Stimulated activated CD4-positive, alpha-beta T cell treated with anti-CD3 and anti-CD28 coated beads, Interleukin-2, amount 100 ng/mL, for 48 hours (primary cell): Measurements from ENCODE around the gene MAP7D2.
A peak's percentile ranks its signal among the peaks of the same experiment; 100 is the strongest.

Experiments used
- DNase-seq, 2 donors: peaks; one replicate each; pipeline ENCODE4 v3.0.0-alpha.2; 2020

MAP7D2 gene

DNA sequence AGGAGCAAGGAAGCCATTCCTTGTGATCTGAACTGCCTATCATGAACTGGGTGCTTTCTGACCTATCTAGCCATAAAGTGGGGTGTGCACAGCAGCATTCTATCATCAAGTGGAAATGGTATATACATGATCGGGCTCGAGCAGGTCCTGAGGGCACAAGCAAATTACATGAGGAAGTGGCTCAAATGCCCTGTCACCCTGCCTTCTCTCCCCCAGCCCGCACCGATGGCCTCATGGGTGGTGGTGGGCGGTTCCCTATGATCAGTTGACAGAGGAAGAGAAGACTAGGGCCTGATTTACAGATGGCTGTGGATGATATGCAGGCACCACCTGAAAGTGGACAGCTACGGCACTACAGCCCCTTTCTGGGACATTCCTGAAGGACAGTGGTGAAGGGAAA, 79.5 kb downstream of the MAP7D2 start:
- no peak for DNase-seq

DNA sequence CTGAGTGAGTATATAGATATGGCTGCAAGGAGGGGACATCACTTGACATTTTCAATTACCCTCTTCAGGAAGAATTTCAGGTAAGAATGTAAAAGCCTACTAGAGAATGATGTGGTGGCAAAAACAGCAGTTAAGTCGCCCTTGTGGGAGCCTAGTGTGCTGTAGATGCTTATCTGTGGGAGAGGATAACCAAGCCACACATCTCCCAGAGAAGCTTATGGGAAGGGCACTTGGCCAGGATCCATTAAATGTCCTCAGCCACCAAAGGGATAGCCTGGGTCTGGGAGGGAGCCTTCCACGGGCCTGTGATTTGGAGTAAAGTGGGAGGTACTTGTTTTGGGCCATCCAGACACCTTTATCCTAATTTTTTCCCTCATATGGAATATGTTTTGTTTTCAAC, 84.5 kb downstream of the MAP7D2 start:
- DNase-seq = no peak

DNA sequence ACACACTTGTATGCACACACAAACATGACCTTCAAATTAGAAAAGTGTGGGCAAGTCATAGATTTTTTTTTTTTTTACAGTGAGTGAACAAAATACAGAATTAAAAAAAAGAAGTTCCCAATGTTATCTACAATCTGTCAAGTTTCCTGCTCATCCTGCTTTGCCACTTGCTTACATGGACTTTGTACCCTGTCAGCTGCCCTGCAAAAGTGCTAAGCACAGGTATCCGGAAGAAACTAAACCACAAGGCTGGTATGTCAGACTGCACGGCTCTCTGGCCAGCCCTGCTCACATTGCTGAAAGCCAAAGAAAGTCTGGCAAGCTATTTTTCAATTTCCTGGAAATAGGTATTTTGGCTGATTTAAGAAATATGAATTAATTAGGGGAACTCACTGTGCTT, 87.0 kb downstream of the MAP7D2 start:
- no peak for DNase-seq

DNA sequence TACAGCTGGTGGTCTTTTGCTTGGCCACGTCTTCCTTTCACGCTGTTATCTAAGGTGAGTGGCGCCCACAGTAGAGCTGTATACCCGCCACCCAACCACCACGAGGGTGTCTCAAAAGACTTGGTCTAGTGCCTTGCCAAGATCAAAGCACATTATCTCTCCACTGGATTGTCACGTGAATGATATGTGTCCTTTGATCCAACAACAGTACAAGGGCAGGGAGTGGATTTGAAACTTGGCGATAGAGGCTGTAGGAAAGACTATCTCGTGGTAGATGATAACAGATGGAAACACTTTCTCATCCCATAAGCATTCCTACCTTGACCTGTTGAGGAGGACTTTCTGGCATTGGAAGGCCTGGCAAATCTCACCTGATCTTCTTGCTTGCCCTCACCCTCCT, 88.1 kb downstream of the MAP7D2 start:
- no peak for DNase-seq

DNA sequence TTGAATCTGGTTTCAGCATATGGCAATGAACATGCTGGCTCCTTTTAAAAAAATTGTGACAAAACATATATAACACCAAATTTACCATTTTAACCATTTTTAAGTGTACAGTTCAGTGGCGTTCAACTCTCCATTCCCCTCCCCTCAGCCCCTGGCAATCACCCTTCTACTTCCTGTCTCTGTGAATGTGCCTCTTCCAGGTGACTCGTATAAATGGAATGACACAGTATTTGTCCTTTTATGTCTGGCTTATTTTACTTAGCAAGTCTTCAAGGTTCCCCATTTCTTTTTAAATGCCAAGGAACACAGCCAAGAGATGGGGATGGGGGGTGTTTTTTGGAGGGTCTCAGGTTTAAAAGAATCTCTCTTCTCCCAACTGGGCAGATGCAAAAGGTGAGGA, 90.4 kb downstream of the MAP7D2 start:
- DNase-seq = no peak

DNA sequence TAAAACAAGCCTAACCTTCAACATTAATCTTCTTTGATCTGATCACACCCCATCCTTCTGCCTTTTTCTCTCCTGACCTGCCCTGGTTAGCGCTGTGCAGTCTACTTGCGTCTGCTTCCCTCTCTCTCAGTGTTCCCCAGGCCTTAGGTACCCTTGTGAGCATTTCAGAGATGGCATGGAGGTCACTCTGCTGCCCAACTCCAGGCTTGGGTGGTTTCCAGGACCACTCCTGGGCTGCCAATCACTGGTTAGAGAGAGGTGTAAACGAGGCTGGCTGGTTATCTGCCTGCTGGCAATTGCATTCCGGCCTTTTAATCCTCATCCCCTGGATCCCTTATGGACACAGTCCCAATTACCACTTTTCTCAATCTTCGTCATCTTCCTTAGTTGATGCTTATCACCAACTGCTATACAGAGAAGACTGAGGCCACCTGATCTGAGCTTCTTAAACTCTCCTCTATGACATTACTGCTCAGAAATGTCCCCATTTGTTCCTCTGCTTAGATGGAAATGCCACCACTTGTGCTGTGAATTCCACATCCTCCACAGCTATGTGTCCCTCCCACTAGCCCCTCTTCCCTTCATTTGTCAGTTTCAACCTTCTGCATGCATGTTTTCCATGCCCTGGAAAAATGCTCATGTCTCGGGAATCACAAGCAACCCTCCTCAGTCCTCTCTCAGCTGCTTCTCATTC, 96.9 kb downstream of the MAP7D2 start:
- no peak for DNase-seq

DNA sequence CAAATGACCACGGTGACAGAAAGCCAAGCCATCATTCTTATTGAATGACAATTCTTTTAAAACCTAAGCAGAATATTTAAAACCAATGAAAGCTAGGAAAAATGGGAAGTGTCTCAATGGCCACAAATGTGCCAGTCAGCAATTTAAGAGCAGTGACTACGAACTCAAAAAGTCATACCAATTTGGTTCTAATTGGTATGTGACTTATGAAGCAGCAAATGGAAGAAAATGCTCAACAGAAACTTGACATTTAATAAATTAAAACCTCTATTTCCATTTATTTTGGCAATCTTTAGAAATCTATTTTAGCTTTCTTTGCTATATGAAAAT, 100.1 kb downstream of the MAP7D2 start:
- no peak for DNase-seq

DNA sequence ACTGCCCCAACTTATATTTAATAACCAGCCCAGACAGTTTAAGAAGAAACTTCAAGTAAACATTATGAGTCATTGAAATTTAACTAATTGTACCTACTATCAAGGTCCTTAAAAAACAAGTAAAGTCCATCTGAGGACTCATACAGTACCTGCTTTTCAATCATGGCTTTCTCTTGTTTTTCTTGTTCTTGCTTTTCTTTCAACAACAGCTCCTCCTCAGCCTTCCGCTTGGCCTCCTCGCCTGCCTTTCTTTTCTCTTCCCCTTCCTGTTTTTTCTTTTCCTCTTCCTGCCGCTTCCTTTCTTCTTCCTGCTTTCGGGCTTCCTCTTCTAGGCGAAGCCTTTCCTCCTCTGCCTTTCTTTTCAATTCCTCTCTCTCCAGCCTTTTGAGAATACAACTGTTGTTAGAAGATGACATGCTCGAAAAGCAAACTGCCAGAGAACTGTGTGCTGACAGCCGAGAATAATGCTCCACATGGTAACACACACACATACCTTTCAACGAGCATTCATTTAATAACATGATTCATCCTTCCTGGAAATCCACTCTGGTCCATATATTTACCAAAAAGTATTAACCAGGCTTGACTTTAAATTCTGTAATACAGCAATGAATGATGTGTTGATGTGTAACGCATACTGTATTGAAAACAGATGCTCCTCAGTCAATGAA, 100.6 kb downstream of the MAP7D2 start:
- DNase-seq = no peak

DNA sequence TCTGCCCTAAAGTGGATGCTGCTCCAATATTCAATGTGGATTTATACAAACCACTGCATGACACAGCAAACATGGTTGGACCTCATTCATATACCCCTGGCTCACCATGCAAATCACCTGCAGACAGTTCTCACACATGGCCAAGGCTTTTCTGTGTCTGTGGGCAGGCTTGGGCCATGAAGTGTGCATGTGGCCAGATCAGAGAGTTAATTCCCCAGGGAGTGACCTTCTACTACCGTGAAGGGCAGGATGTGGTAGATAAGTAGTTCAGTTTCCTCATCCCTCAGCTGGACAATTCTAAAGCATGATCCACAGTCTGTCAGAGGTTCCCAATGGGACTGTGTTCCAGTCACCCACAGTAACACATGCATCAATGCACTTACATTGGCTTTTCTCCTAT, 101.3 kb downstream of the MAP7D2 start:
- no peak for DNase-seq

DNA sequence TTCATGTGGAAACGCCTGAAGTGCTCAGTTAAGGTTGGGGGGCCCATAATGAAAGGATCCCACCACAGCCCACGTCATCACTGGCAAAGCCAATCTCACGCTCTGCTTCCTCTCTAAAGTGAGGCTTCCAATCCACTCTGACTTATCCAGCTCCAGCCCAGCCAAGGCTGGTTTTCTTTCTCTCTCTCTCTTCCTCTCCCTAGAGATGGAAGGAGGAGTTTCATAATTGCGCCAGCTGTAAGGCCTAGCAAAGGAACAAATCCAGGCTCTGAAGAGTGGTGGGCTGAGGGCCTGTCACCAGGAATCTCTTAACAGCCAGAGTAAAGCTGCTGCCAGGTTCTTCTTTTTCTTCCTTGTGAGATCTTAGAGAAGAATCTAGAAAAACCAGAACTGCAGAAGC, 105.1 kb downstream of the MAP7D2 start:
- no peak for DNase-seq

DNA sequence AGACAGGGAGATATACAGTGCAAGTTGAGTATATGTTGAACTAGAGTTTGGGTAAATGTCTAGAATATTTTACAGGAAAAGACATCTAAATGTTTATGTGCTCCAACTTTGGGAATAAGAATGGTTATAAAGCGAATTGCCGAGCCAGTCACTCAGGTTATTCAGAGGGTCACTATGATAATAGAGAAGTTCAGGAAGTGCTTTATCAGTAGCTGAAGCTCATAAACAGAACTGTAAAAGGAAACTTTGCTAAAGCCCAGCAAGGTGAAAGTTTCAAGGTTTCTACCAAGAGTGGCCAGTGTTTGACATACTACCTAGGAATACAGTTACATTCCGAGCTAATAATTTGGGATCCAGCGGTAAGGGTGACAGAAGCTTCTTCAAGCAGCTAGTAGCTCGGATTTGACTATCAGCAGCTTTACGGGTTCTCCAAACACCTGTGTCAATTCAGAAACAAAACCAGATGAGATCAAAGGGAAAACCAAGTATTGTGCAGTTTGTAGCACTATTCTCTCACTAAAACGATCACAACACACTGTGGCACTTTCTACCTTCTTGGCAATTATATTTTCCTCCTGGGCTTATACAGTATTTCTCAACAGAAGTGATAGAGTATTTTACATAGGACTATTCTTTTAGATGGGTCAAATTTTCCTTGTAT, 108.6 kb downstream of the MAP7D2 start:
- no peak for DNase-seq

DNA sequence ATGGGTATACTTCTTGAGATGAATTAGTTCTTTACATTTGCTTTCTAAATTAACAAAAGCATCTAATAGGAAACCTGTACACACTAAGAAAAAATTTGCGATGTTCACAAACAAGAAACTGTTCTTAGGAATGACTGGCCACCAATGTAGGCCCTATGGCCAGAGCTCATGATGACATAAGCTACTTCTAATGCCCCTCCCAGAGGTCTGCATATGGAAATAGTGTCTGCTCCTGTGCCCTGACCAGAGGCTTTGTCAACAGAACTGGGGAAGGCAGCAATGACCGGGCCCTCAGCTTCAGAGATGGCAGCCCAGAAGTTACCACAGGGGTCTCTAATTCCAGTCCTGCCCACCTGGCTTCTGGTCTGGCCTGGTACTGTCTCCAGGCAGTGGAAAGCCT, 110.8 kb downstream of the MAP7D2 start:
- no peak for DNase-seq

DNA sequence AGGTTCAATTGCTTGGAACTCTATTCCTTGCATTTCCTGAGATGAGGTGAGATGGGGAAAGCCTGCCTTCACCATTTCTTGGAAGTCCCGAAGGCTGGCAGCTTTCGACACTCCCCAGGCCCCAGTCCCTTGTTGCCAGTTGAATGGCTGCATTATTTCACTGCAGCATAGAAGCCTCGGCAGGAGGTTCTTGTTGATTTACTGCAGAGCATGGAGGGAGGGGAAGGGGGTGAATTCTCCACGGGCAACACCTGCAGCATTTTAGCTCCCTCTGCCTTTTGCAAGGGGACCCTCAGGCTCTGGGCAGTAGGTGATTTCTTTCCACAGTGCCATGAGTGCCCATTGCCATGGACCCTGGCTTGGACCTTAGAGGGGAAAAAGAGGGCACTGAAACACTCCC, 115.1 kb downstream of the MAP7D2 start:
- no peak for DNase-seq

DNA sequence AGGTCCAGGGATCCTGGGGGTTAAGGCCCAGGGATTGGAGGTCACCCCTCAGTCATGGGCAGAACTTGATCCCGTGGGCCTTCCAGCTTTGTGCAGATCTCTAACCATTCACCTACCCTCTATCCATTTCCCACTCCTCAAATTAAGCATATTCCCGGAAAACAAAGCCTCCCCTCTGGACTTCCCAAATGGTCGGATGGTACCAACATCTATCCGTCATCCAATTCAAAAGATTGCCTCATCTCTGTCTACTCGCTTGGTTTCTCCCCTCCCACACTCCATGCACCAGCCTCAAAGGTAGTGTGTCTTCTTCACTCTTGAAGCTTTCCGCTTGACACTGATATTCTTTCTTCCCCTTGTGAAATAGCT, 125.4 kb downstream of the MAP7D2 start:
- no peak for DNase-seq

DNA sequence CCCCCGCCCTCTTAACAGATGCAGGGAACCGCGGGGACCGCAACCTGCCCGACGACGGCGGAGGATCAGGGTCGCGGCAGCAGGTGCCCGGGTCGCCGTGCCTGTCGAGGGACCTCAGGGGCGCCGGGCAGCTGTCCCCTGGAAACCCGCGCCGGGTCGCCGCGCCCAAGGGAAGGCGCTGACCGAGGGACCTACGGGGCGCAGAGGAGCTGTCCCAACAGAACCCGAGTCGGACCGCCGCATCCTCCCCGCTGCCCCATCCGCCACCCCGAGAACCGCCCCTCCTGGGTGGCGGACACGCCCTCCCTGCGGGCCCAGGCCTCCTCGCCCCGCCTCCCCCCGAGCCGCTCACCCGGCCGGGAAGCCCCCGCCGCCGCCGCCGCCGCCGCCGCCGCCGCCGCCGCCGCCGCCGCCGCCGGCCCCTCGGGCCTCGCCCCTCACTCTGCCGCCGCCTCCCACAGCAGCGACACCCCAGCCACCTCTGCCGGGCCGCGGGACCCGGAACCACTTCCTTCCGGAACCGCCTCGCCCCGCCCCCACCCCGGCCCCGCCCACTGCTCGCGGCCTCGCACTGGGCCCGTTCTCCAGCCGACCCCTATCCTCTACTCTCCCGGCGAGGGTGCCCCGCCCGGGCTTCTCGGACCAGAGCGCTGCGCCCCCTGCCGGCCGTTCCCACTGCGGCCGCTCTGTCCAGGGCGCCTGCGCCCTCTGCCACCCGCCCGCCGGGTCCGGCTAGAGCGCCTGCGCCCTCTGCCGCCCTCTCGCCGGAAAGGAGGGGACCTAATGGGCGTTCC, 126.0 kb downstream of the MAP7D2 start, which contains the start of gene BCLAF3:
Gene BCLAF3 (minus strand): TSS at position 506 of the 794 bp plus-strand sequence. CDS start 20,797 bp downstream, outside the sequence.
- peak; percentile 83 to 87 for DNase-seq

DNA sequence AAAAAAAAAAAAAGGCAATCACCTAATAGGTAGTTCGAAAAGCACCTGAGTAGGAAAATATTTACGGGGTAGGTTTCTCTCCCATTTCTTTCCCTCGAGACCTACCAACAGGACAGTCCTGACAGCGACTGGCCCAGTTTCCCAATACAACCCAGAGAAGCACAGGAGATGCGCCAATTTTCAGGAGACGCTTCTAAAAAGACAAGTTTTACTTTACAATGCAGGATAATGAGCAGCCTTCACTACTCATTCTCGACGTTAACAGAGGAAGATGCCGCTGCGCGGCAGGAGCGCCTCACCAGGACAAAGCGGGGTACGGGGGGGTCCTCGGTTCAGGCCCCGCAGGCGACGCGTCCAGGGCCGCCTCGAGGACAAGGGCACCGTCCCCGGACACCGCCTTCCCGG, 126.6 kb downstream of the MAP7D2 start:
- peak in 1 of 2 donors; percentile 1 for DNase-seq

DNA sequence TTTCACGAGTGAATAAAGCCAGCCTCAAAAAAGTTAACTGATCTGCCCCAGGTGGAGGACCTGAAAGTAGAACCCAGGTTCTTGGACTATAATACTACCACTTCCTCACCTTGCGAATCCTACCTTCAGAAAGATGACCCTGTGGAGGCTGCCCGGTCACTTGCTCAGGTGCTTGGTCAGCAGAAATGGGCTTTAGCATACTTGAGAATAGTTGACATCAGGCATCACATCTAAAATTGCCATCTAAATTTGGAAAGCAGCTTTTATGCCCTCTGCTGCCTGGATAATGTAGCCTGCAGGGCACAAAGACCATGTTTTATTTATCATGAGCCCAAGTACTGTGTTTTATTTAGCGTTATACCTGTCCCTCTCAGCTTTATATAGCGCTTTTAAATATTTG, 128.9 kb downstream of the MAP7D2 start:
- no peak for DNase-seq

DNA sequence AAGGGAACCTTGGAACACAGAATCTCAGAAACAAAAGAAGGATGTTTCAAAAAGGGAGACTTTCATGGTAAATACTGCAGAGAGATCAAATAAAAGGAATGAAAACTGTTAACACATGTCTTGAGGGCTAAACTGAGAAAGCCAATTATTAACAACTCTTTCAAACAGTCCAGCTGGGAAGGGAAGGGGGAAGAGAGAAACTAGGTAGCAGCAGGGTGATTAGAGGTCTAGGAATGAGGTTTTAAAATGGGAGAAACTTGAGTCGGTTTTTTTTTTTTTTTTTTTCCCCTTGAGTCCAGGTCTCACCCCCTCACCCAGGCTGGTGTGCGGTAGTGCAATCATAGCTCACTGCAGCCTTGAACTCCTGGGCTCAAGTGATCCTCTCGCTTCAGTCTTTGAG, 130.2 kb downstream of the MAP7D2 start:
- no peak for DNase-seq

DNA sequence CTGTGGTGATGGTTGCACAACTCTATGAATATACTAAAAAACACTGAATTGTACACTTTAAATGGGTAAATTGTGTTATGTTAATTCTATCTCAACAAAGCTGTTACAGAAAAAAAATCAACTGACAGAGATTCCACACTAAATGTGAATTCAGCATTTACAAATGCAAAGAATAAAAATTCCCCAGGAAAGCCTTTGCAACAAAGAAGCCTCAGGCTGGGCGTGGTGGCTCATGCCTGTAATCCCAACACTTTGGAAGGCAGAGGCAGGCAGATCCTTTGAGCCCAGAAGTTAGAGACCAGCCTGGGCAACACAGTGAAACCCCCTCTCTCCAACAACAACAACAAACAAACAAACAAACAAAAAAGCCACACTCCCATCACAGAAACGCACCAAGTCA, 134.8 kb downstream of the MAP7D2 start:
- DNase-seq = no peak

DNA sequence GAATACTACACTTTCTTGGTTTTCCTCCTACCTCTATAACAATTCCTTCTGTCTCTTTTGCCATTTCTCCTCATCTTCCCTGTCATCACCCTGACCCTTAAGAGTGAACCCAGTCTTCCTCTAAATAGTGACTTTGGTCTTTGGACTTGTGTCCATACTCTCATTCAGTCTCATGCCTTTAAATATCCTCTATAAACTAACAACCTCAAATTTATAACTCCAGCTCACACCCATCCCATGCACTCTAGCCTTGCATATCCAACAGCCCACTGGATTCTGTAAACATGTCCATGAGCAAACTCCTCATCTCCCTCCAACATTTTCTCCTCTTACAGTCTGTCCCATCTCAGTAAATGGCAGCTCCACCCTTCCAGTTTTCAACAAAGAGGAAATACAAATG, 140.9 kb downstream of the MAP7D2 start:
- no peak for DNase-seq

DNA sequence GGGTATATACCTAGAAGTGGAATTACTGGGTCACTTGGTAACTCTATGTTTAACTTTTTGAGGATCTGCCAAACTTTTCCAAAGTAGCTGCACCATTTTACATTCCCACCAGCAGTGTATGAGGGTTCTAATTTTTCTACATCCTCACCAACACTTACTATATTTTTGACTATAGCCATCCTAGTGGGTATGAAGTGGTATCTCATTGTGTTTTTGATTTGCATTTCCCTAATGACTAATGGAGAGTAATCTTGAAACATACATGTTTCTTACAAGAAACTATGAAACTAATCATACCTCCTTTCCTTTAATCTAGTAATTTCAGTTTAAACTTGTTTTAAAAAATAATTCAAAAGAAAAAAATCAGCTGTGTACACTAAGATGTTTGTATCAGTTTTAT, 143.7 kb downstream of the MAP7D2 start:
- no peak for DNase-seq

DNA sequence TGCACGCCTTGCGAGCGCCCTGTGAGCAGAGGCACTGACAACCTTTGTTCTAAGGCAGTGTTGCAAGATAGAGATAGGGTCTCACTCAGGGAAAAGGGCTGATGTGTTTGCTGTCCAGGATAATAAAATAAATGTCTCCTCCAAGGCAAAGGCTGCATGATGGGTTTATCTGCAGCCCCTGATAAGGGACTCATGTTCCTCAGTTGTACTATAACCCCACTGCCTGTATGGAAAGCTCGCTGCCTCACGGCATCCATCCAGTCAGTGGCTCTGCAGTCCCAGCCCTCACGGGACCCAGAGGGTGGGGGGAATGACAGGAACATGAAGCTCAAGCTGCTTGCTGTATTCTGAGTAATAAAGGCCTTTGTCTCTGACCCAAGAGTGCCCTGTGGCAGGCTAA, 148.4 kb downstream of the MAP7D2 start:
- DNase-seq = no peak

DNA sequence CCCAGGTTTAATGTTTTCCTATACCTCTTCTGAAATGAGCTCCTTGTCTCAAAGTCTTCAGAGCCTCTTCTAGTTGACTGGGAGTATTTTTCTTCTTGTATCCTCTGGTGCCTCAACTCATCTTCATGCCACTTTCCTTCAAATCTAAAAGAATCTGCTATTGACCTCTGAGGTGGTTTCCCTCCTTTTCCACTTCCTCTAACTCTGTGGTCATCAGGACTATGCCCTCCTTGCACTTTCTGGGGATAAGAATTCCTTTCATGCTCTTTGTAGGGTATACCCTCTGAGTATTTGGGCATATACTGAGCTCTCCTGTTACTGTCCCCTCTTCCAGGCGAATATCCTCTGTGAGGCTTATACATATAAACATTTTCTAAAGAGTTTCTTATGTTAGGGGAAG, 150.7 kb downstream of the MAP7D2 start:
- DNase-seq = no peak
